ENCODE data around the gene KDR. TPM values are rescaled to one million over a fixed set of nuclear protein-coding genes. Genes with fewer than 3 reads are reported as not detected.

KDR gene
- polyA plus RNA-seq, 1 donor = 49.7 TPM

Other genes with a start within 250 kb of the KDR start
- 11.6 TPM for gene SRD5A3, start 220.6 kb upstream of the KDR start, polyA plus RNA-seq (ENCODE audit: insufficient read length)

All from hindlimb muscle (tissue), 1 donor.